WTC11 (cell line): ENCODE measurements around the gene GARNL3.

Experiments used
- CBFB ChIP-seq: sonication (generic); formaldehyde crosslinking; IDR thresholded peaks from 2 replicates; pipeline ENCODE4 v1.8.1; 2022; ENCODE audit warnings: mild to moderate bottlenecking, low read depth, missing genetic modification reagents
- CTCF ChIP-seq: fragments of 200-600 bp; IDR thresholded peaks from 2 replicates; pipeline ENCODE4 v1.8.0; 2022; ENCODE audit warnings: antibody characterized with exemption
- GTF2I ChIP-seq: fragments of 250-450 bp; sonication (Bioruptor Pico); conservative IDR thresholded peaks from 2 replicates; pipeline ENCODE4 v1.4.0; 2021; ENCODE audit warnings: mild to moderate bottlenecking
- MAX ChIP-seq: sonication (generic); formaldehyde crosslinking; IDR thresholded peaks from 2 replicates; pipeline ENCODE4 v1.8.0; 2022; ENCODE audit warnings: mild to moderate bottlenecking, missing genetic modification reagents
- NR3C1 ChIP-seq: sonication (generic); formaldehyde crosslinking; conservative IDR thresholded peaks from 2 replicates; pipeline ENCODE4 v1.8.1; 2023; ENCODE audit warnings: low read depth, mild to moderate bottlenecking, missing genetic modification reagents
- ZBTB21 ChIP-seq: sonication (generic); formaldehyde crosslinking; IDR thresholded peaks from 2 replicates; pipeline ENCODE4 v1.8.1; 2023; ENCODE audit warnings: mild to moderate bottlenecking, missing genetic modification reagents, borderline replicate concordance

DNA sequence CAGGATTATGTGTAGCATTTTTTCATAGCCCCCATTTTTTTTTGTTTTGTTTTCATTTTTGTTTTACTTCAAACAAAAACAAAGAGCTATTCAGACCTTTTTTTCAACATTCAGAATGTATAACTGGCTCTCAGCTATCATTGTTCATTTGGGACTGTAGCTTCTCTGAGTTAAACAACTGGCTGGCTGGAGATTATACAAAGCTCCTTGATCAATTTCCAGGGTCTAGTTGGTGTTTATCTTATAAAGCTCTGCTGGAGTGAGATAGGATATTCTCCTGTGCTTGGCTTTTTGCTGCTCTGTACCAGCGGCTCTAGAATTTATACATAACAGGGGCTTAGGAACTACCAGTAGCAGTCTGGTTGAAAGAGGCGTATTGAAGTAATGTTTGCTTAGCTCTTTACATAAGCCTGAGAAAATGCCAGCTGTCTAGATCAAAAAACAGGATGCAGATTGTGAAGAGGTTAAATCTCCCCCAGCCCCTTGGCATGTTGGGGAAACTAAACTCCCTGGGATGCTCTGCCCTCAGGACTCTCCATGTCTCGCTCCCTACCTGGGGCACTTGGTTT is 15.2 kb downstream of the GARNL3 start:
- TF ChIP-seq ZBTB21 (CRISPR knock-in tag) (no peak), CBFB (CRISPR knock-in tag) (no peak), MAX (CRISPR knock-in tag) (no peak), CTCF (no peak), GTF2I (no peak), NR3C1 (CRISPR knock-in tag) (no peak)
